ENCODE data around the gene S100A2.
A peak's percentile ranks its signal among the peaks of the same experiment; 100 is the strongest.

The S100A2 gene

DNA sequence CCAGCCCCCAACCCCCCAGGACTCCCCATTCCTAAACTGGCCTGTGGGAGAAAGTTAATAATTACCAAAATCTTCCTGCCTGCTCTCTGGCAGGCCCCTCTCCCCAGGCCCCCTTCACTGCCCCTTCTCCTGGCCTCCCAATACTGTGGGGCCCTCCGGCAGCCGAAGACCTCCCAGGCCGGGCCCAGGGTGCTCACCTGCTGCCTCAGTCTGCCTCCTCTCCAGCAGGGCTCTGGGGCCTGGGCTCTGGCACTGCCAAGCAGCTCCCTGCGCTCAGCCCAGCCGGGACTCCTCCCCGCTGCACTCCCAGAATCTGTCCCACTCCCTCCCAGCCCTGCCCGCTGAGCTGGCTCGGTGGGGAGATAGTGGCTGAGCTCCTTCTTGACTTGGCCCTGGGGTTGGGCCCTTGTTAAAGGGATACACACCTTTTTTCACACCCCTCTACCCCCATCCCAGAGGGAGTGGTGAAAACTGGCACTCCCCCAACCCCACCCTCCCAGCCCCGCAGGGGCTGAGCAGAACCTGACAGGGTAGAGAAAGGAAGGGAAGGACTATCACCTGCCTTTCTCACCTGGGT, 47.2 kb upstream of the S100A2 start, which contains the start of gene S100A16:
S100A16 (minus strand) TSS at position 383 of the 577 bp plus-strand sequence. CDS start 4,986 bp downstream, outside the sequence.
- DNase-seq (ENCODE audit: low read depth, low spot score), result no peak
- H3K4me3 ChIP-seq (ENCODE audit: low read depth, low read length), result peak within 1 kb of the TSS; percentile 83
- CTCF ChIA-PET, result interaction anchor here (0.6 to 12.8 kb wide), 12 partner anchors 8 to 373 kb away, joined by 3 to 178 read pairs (median 4); partner anchors contain the start of genes CHTOP, RAB13, S100A1 and S100A13
- POLR2A ChIA-PET, result interaction anchor here (0.6 to 9.4 kb wide), 14 partner anchors 9 to 106 kb away, joined by 3 to 127 read pairs (median 6); partner anchors contain the start of genes CHTOP, S100A1, S100A13 and S100A6
- TF ChIP-seq, protein P1, sequence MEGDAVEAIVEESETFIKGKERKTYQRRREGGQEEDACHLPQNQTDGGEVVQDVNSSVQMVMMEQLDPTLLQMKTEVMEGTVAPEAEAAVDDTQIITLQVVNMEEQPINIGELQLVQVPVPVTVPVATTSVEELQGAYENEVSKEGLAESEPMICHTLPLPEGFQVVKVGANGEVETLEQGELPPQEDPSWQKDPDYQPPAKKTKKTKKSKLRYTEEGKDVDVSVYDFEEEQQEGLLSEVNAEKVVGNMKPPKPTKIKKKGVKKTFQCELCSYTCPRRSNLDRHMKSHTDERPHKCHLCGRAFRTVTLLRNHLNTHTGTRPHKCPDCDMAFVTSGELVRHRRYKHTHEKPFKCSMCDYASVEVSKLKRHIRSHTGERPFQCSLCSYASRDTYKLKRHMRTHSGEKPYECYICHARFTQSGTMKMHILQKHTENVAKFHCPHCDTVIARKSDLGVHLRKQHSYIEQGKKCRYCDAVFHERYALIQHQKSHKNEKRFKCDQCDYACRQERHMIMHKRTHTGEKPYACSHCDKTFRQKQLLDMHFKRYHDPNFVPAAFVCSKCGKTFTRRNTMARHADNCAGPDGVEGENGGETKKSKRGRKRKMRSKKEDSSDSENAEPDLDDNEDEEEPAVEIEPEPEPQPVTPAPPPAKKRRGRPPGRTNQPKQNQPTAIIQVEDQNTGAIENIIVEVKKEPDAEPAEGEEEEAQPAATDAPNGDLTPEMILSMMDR (IDR thresholded peaks at IDR 0.05; ENCODE audit: insufficient read depth, low read length, missing control alignments), result no peak

DNA sequence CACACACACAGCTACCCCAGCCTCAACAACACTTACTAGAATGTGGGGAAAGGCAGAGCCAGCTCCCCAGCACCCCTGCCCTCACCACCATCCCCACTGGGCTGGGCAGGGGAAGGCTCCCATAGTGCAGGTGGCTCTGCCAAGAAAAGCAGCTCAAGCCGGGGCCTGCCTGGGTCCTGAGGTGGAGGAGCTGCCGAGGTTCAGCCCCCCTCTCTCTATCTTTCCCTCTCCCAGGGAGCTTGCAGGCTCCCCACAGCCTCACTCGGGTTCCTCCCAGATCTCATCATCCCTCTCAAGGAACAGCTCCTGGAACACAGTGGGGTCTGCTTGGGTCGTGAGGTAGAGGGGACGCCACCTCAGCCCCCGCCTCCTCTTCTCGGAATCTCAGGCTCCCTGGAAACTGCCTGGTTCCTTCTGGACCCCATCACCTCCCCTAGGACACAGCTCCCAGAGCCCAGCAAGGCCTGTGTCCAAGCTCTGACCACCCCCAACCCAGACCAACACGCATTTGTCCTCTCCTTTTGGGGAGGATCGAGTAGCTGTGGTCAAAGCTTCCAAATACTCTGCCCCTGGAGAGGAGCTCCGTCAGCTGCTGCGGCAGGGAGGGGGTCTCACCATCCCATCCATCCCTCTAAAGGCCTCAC, 46.6 kb upstream of the S100A2 start:
- DNase-seq (ENCODE audit: low read depth, low spot score), result no peak
- CTCF ChIA-PET, result interaction anchor here (0.6 to 12.8 kb wide), 13 partner anchors 8 to 374 kb away, joined by 3 to 178 read pairs (median 4); partner anchors contain the start of genes CHTOP, RAB13, S100A1 and S100A13
- TF ChIP-seq, protein P1 (IDR thresholded peaks at IDR 0.05; ENCODE audit: insufficient read depth, low read length, missing control alignments), result no peak
- peak overlapping the region; percentile 83 for H3K4me3 ChIP-seq (ENCODE audit: low read depth, low read length)
- POLR2A ChIA-PET, result interaction anchor here (0.7 to 9.4 kb wide), 11 partner anchors 8 to 105 kb away, joined by 3 to 127 read pairs (median 6); partner anchors contain the start of genes CHTOP, S100A1, S100A13 and S100A6

DNA sequence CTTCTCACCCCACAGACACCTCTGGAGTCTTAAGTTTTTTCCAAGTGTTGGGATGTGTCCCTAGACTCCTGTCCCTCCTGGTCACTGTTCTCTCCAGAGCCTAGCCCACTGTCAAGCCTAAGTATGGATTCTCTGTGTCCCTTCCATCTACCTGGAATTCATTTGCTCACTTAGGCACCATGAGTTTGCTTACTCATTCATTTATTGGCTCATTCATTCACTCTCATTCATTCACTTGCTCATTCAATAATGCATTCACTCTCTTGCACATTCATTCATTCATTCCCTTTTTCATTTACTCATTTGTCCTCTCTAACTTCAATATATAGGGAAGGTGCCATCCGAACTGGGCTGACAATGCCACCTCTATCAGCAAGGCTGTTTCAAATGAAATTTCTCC, 45.7 kb upstream of the S100A2 start:
- ChIA-PET CTCF (interaction anchor here (0.9 to 12.8 kb wide), 7 partner anchors 9 to 102 kb away, joined by 3 to 178 read pairs (median 24); partner anchors contain the start of genes CHTOP, S100A1 and S100A13), POLR2A (interaction anchor here (1.5 to 9.4 kb wide), 4 partner anchors 15 to 77 kb away, joined by 4 to 127 read pairs (median 18); partner anchors contain the start of genes CHTOP, S100A13 and S100A6)
- H3K4me3 ChIP-seq (ENCODE audit: low read depth, low read length), result peak overlapping the region; percentile 83
- DNase-seq (ENCODE audit: low read depth, low spot score), result no peak
- TF ChIP-seq, protein P1 (IDR thresholded peaks at IDR 0.05; ENCODE audit: insufficient read depth, low read length, missing control alignments), result no peak

DNA sequence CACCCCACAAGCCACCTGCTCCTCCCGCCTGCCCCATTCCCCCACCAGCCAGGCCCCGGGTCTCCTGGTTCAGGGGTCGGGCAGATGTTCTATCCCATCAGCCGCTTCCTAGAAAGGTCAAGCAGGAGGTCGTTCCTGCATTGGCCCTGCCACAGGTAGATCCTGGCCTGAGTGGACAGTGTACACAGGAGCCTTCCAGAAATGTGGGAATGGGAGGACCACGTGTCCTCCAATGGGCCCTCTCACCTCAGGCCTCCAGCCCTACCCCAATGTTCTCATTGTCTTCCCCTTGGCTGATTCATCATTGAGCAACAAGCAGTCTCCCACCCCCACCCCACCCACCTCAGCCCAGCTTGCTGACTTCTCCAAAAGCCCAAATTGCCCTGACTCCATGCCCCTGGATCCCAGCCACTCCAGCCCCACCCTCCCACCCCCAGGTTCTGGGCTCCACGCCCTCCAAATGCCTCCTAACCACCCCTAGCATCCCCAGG, 45.2 kb upstream of the S100A2 start:
- H3K4me3 ChIP-seq (ENCODE audit: low read depth, low read length), result peak overlapping the region; percentile 83
- CTCF ChIA-PET, result interaction anchor here (3.4 to 12.8 kb wide), 5 partner anchors 10 to 102 kb away, joined by 19 to 178 read pairs (median 93); partner anchors contain the start of genes CHTOP, S100A1 and S100A13
- TF ChIP-seq, protein P1 (IDR thresholded peaks at IDR 0.05; ENCODE audit: insufficient read depth, low read length, missing control alignments), result no peak
- no peak for DNase-seq (ENCODE audit: low read depth, low spot score)
- POLR2A ChIA-PET, result interaction anchor here (0.7 to 9.4 kb wide), 3 partner anchors 13 to 38 kb away, joined by 3 to 127 read pairs (median 4); partner anchors contain the start of gene S100A13

DNA sequence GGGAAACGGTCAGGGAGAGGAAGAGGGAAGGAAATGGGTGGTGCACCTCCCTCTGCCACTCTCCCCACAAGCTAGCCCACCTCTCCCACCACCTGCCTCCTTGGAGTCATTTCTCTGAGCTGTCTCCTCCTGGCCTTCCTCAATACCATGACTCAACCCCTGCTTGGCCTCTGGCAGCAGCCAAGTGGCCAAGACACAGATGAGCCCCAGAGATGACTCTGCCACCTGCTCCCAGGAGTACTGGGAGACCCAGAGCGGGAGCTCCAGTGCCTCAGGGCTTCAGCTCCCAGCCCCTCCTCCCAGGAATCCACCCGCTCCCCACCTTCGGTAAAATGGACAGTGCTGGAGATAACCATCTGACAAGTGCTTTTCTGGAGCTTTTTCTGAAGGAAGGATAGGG, 44.7 kb upstream of the S100A2 start:
- no peak for DNase-seq (ENCODE audit: low read depth, low spot score)
- peak overlapping the region; percentile 41 for H3K4me3 ChIP-seq (ENCODE audit: low read depth, low read length)
- ChIA-PET CTCF (interaction anchor here (3.4 to 12.8 kb wide), 3 partner anchors 10 to 101 kb away, joined by 19 to 148 read pairs (median 93); no protein-coding TSS in a partner anchor), POLR2A (interaction anchor here (0.7 to 9.4 kb wide), 4 partner anchors 13 to 37 kb away, joined by 3 to 127 read pairs (median 4); partner anchors contain the start of genes CHTOP and S100A13)
- TF ChIP-seq, protein P1 (IDR thresholded peaks at IDR 0.05; ENCODE audit: insufficient read depth, low read length, missing control alignments), result no peak
